Fibroblast of lung (primary cell): ENCODE measurements around the gene ELF3. TPM values are rescaled to one million over a fixed set of nuclear protein-coding genes. Genes with fewer than 3 reads are reported as not detected.
"Not testable (repeated sequence)": the region's sequence is repeated elsewhere in the genome, so short reads cannot be mapped to it uniquely, and the experiment has no call there.

Experiments
- DNase-seq, 2 donors: peaks; one replicate each; pipeline versions ENCODE4 v3.0.0 to v3.0.0-alpha.2; 2010; ENCODE audit warnings: low read depth in 2 of 2
- H2AFZ ChIP-seq: 2 replicates; pipeline ENCODE4 v1.5.1; 2012; ENCODE audit warnings: low read length, control low read depth, inconsistent platforms
- H3K27ac ChIP-seq: 2 replicates; pipeline ENCODE4 v1.5.1; 2011; ENCODE audit warnings: low read length, control low read depth; ENCODE audit not compliant: insufficient read depth
- H3K27me3 ChIP-seq: 2 replicates; pipeline ENCODE4 v1.5.1; 2011; ENCODE audit warnings: mild to moderate bottlenecking, low read length; ENCODE audit not compliant: control insufficient read depth, insufficient read depth
- H3K36me3 ChIP-seq: 2 replicates; pipeline ENCODE4 v1.5.1; 2011; ENCODE audit warnings: low read length; ENCODE audit not compliant: control insufficient read depth, insufficient read depth
- H3K4me1 ChIP-seq: 2 replicates; pipeline ENCODE4 v1.5.1; 2011; ENCODE audit warnings: low read length; ENCODE audit not compliant: control insufficient read depth, insufficient read depth; ENCODE audit errors: extremely low read depth
- H3K4me2 ChIP-seq: 2 replicates; pipeline ENCODE4 v1.5.1; 2011; ENCODE audit warnings: low read length, control low read depth; ENCODE audit not compliant: insufficient read depth; ENCODE audit errors: extremely low read depth
- H3K4me3 ChIP-seq, 4 experiments: fragments of 200-600 bp in 1 of 4; sonication (generic) in 1 of 4; replicated peaks in 1 of 4; 2 replicates each; pipeline ENCODE4 v1.5.1; 2011 to 2016; ENCODE audit warnings: low read length in 4 of 4, low read depth in 3 of 4, mild to moderate bottlenecking in 3 of 4, control low read depth in 2 of 4, inconsistent platforms in 1 of 4, mixed read lengths in 1 of 4; ENCODE audit not compliant: insufficient read depth in 1 of 4; ENCODE audit errors: control extremely low read depth in 1 of 4
- H3K79me2 ChIP-seq: 2 replicates; pipeline ENCODE4 v1.5.1; 2012; ENCODE audit warnings: mild to moderate bottlenecking, low read length, inconsistent platforms; ENCODE audit not compliant: control insufficient read depth, insufficient read depth
- H3K9ac ChIP-seq: 2 replicates; pipeline ENCODE4 v1.5.1; 2011; ENCODE audit warnings: mild to moderate bottlenecking, low read length, control low read depth; ENCODE audit not compliant: insufficient read depth
- H3K9me3 ChIP-seq: 2 replicates; pipeline ENCODE4 v1.5.1; 2012; ENCODE audit warnings: low read depth, low read length; ENCODE audit not compliant: control insufficient read depth, insufficient read depth
- H4K20me1 ChIP-seq: 2 replicates; pipeline ENCODE4 v1.5.1; 2011; ENCODE audit warnings: low read length; ENCODE audit not compliant: control insufficient read depth, insufficient read depth; ENCODE audit errors: extremely low read depth
- EZH2 ChIP-seq: IDR thresholded peaks from 2 replicates; pipeline ENCODE4 v1.5.1; 2012; ENCODE audit warnings: low read length, control low read depth, mild to moderate bottlenecking; ENCODE audit errors: missing control alignments
- polyA plus RNA-seq, 2 donors: library from polyadenylated mRNA; depleted of rRNA in 1 of 2; stranded (reverse) in 1 of 2; unstranded in 1 of 2; fragments of >200 nt; gene quantifications; 2 replicates each; pipeline ENCODE4 v1.2.1, GENCODE V29; 2011 to 2012; ENCODE audit warnings: missing spikeins in 1 of 2
- total RNA-seq: library from RNA; depleted of rRNA; stranded (reverse); fragments of >200 nt; gene quantifications from 2 replicates; pipeline ENCODE4 v1.2.1, GENCODE V29; 2014
- TF ChIP-seq, protein P1 (sequence below), 2 donors: IDR thresholded peaks in 1 of 2; conservative IDR thresholded peaks in 1 of 2; 1 replicate in 1 of 2; 2 replicates in 1 of 2; pipeline ENCODE4 v1.5.1; 2011 to 2012; ENCODE audit warnings: low read length in 2 of 2, control low read depth in 1 of 2, inconsistent platforms in 1 of 2, low read depth in 1 of 2, mild to moderate bottlenecking in 1 of 2

The ELF3 gene
- total and polyA plus RNA-seq, 2 donors (not counting 1 experiment from before 2014, with no cell fraction given), result 0.12 to 0.17 TPM

GRCh38 chr1:202047977-202048376, 37.6 kb downstream of the ELF3 start:
- Histone ChIP-seq H4K20me1 (no peaks in the 10 kb centered on the region), H3K4me2 (no peak overlapping the region), H3K4me3 (no peak overlapping the region), H3K79me2 (no peaks in the 10 kb centered on the region), H2AFZ (no peak overlapping the region), H3K9ac (no peak overlapping the region), H3K9me3 (no peaks in the 10 kb centered on the region), H3K36me3 (no peaks in the 10 kb centered on the region), H3K27ac (no peak overlapping the region), H3K27me3 (peaks cover 5% of the 10 kb centered on the region), H3K4me1 (peaks cover 2% of the 10 kb centered on the region)
- DNase-seq, result no peak
- TF ChIP-seq, protein P1, sequence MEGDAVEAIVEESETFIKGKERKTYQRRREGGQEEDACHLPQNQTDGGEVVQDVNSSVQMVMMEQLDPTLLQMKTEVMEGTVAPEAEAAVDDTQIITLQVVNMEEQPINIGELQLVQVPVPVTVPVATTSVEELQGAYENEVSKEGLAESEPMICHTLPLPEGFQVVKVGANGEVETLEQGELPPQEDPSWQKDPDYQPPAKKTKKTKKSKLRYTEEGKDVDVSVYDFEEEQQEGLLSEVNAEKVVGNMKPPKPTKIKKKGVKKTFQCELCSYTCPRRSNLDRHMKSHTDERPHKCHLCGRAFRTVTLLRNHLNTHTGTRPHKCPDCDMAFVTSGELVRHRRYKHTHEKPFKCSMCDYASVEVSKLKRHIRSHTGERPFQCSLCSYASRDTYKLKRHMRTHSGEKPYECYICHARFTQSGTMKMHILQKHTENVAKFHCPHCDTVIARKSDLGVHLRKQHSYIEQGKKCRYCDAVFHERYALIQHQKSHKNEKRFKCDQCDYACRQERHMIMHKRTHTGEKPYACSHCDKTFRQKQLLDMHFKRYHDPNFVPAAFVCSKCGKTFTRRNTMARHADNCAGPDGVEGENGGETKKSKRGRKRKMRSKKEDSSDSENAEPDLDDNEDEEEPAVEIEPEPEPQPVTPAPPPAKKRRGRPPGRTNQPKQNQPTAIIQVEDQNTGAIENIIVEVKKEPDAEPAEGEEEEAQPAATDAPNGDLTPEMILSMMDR (conservative IDR thresholded peaks at IDR 0.05 in 1 of 2, IDR thresholded peaks at IDR 0.05 in 1 of 2; ENCODE audit: low read depth in 1 of 2, low read length in 2 of 2), result no peak
- TF ChIP-seq EZH2, result no peak

DNA sequence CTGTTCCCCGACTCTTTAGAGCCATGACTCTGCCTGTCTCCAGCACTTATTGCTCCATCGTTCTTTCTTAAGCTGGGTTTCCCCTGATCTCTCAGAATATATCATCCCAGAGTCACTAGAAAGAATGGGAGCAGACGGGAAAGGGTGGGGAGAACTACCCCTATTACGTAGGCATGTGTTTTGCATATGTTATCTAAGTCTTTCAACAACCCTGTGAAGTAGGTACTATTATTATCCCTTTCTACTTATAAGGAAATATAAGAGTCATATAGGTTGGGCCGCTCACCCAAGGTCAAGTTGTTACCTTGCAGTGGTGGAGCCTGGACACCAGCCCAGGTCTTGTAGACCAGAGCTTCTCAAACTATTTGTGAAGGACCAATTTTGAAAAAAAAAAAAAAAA, 38.7 kb downstream of the ELF3 start:
- H3K27ac ChIP-seq, result no peak overlapping the region
- no peak for TF ChIP-seq EZH2
- TF ChIP-seq, protein P1 (conservative IDR thresholded peaks at IDR 0.05 in 1 of 2, IDR thresholded peaks at IDR 0.05 in 1 of 2; ENCODE audit: low read depth in 1 of 2, low read length in 2 of 2), result no peak
- H2AFZ ChIP-seq, result no peak overlapping the region
- no peaks in the 10 kb centered on the region for H4K20me1 ChIP-seq
- no peak overlapping the region for H3K4me3 ChIP-seq
- H3K4me1 ChIP-seq, result peaks cover 2% of the 10 kb centered on the region
- H3K27me3 ChIP-seq, result peaks cover 5% of the 10 kb centered on the region
- no peaks in the 10 kb centered on the region for H3K9me3 ChIP-seq
- H3K36me3 ChIP-seq, result no peaks in the 10 kb centered on the region
- H3K9ac ChIP-seq, result no peak overlapping the region
- no peaks in the 10 kb centered on the region for H3K79me2 ChIP-seq
- no peak for DNase-seq
- no peak overlapping the region for H3K4me2 ChIP-seq

- Histone ChIP-seq H2AFZ (no peak overlapping the region), H3K27me3 (peaks cover 3% of the 10 kb centered on the region), H4K20me1 (no peaks in the 10 kb centered on the region), H3K4me3 (no peak overlapping the region), H3K9me3 (no peaks in the 10 kb centered on the region), H3K27ac (no peak overlapping the region), H3K9ac (no peak overlapping the region), H3K4me2 (no peak overlapping the region), H3K4me1 (no peaks in the 10 kb centered on the region), H3K36me3 (no peaks in the 10 kb centered on the region), H3K79me2 (no peaks in the 10 kb centered on the region)
- TF ChIP-seq, protein P1 (conservative IDR thresholded peaks at IDR 0.05 in 1 of 2, IDR thresholded peaks at IDR 0.05 in 1 of 2; ENCODE audit: low read depth in 1 of 2, low read length in 2 of 2), result no peak
- TF ChIP-seq EZH2, result no peak
- no peak for DNase-seq
Observed at GRCh38 chr1:202054094-202054493, 43.7 kb downstream of the ELF3 start.

- H3K4me1 ChIP-seq, H3K79me2 ChIP-seq, H4K20me1 ChIP-seq, H3K27ac ChIP-seq, H3K27me3 ChIP-seq, H3K4me3 ChIP-seq, H3K9ac ChIP-seq, DNase-seq, H3K4me2 ChIP-seq, H2AFZ ChIP-seq, H3K36me3 ChIP-seq, H3K9me3 ChIP-seq: not testable (repeated sequence)
Observed at GRCh38 chr1:202054673-202055072, 44.3 kb downstream of the ELF3 start.
